ENCODE measurements around the gene TSGA10IP.

DNA sequence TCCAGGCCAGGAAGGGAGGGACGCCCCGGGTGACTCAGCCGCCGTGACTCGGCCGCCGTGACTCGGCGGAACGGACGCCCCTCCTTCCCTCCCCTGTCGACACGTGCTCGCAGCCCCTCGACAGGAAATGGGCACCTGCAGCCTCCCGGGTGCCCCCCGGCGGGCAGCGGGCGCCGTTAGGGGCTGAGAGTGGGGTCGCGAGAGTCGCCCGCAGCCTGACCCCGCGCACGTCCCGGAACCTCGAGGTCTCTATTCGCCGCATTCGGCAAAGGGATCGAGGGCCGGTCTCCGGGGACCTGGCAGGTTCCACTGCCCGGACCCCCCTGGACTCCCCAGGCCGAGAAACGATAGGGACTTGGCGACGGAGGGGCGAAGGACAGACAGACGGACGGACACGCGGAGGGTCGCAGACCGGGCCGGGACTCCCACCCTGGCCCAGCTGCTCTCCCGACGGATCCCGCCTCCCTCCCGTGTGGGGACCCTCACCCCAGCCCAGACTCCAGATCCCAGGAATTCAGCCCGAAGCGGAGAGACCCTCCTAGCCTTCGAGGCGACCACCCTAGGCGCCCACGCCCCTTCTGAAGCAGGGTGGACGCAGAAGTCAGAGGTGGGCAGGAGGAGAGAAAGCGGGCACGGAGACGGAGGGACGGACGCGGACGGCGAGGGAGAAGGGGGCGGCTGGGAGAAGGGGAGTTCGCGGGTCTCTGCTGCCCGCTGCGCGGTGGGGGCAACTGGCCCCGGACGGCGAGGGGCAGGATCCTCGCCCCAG is 45.7 kb upstream of the TSGA10IP start:
- peak in 1 of 3 experiments; percentile 8; a peak in 1 of 6 replicates for TF ChIP-seq CTCF (IDR thresholded peaks at IDR 0.05 in 2 of 3, conservative IDR thresholded peaks at IDR 0.05 in 1 of 3; ENCODE audit: control insufficient read depth in 2 of 3, extremely low read depth in 1 of 3, insufficient read depth in 1 of 3, low read depth in 3 of 3, low read length in 3 of 3)
- TF ChIP-seq BMI1 (IDR thresholded peaks at IDR 0.05; ENCODE audit: borderline replicate concordance) = no peak
- TF ChIP-seq BCLAF1 (IDR thresholded peaks at IDR 0.05) = no peak
- 0 out of 2 replicates have a peak, but pooled peaks have one; percentile 46 for TF ChIP-seq SIN3A (IDR thresholded peaks at IDR 0.05; ENCODE audit: low read depth, low read length)
- no peak; the same call in 1 of the 2 replicates for TF ChIP-seq POLR2AphosphoS5 (IDR thresholded peaks at IDR 0.05; ENCODE audit: low read length)
- TF ChIP-seq, protein P1, sequence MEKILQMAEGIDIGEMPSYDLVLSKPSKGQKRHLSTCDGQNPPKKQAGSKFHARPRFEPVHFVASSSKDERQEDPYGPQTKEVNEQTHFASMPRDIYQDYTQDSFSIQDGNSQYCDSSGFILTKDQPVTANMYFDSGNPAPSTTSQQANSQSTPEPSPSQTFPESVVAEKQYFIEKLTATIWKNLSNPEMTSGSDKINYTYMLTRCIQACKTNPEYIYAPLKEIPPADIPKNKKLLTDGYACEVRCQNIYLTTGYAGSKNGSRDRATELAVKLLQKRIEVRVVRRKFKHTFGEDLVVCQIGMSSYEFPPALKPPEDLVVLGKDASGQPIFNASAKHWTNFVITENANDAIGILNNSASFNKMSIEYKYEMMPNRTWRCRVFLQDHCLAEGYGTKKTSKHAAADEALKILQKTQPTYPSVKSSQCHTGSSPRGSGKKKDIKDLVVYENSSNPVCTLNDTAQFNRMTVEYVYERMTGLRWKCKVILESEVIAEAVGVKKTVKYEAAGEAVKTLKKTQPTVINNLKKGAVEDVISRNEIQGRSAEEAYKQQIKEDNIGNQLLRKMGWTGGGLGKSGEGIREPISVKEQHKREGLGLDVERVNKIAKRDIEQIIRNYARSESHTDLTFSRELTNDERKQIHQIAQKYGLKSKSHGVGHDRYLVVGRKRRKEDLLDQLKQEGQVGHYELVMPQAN (conservative IDR thresholded peaks at IDR 0.05) = 0 out of 2 replicates have a peak, but pooled peaks have one; percentile 3
- no peak for TF ChIP-seq CHD4 (IDR thresholded peaks at IDR 0.05)
- TF ChIP-seq RAD21 (IDR thresholded peaks at IDR 0.05; ENCODE audit: insufficient read depth, low read depth, low read length) = no peak
- TF ChIP-seq, protein P2, sequence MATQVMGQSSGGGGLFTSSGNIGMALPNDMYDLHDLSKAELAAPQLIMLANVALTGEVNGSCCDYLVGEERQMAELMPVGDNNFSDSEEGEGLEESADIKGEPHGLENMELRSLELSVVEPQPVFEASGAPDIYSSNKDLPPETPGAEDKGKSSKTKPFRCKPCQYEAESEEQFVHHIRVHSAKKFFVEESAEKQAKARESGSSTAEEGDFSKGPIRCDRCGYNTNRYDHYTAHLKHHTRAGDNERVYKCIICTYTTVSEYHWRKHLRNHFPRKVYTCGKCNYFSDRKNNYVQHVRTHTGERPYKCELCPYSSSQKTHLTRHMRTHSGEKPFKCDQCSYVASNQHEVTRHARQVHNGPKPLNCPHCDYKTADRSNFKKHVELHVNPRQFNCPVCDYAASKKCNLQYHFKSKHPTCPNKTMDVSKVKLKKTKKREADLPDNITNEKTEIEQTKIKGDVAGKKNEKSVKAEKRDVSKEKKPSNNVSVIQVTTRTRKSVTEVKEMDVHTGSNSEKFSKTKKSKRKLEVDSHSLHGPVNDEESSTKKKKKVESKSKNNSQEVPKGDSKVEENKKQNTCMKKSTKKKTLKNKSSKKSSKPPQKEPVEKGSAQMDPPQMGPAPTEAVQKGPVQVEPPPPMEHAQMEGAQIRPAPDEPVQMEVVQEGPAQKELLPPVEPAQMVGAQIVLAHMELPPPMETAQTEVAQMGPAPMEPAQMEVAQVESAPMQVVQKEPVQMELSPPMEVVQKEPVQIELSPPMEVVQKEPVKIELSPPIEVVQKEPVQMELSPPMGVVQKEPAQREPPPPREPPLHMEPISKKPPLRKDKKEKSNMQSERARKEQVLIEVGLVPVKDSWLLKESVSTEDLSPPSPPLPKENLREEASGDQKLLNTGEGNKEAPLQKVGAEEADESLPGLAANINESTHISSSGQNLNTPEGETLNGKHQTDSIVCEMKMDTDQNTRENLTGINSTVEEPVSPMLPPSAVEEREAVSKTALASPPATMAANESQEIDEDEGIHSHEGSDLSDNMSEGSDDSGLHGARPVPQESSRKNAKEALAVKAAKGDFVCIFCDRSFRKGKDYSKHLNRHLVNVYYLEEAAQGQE (IDR thresholded peaks at IDR 0.05; ENCODE audit: low read depth, low read length) = no peak
- TF ChIP-seq CUX1 (IDR thresholded peaks at IDR 0.05; ENCODE audit: insufficient replicate concordance, low read depth, low read length) = no peak
